Measurements from ENCODE around the gene PHAF1. TPM values are rescaled to one million over a fixed set of nuclear protein-coding genes. Genes with fewer than 3 reads are reported as not detected.

Gene PHAF1
- total and polyA plus RNA-seq, 2 of the 13 experiments (the other 11 are each of a cell fraction or from before 2014, with no cell fraction given): 48.3 to 174 TPM

DNA sequence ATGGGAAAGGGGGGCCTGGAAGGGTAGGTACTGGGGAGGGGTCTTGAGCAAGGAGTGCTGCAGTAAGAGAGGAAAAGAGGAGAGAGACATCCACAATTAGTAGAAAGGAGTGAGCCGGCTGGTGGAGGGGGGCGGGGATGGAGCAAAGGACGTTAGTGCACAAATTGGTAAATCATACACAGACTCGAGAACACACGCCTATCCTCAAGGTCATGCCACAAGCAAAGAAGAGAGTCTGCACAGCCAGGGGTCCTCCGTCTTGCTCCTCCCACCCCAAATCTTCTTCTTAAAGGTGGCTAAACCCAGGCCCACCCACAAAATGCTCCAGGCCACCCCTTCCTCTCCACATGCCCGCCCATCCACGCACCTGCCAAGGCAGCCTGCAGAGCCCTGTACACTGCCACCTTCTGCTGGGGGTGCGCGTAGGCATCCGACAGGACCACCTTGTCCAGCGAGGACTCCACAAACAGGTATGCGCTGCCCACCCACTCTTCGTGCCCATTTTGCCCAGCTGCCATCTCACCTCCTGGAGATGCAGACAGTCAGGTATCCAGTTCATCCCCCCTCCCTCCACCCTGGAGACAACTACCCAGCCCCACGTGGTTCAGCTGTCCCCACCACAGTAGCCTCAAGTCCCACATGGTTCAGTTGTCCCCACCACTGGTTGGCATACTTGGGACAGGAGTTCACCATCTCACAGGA, 46.6 kb downstream of the PHAF1 start:
- CTCF ChIA-PET (ENCODE audit: low intra/inter-chr PET ratio, low total read pairs): interaction anchor here (0.9 to 2.4 kb wide), 4 partner anchors 47 to 179 kb away, joined by 3 to 28 read pairs (median 18); partner anchors contain the start of gene PHAF1
- Histone ChIP-seq H3K9ac (ENCODE audit: insufficient read depth, low read depth, low read length) (no peak overlapping the region), H3K4me2 (ENCODE audit: low read depth, low read length) (peak overlapping the region; percentile 59), H3K27ac (ENCODE audit: extremely low read length, insufficient read depth, low read length) (no peak overlapping the region), H3K79me2 (ENCODE audit: insufficient read depth, low read length) (no peaks in the 10 kb centered on the region), H4K20me1 (ENCODE audit: insufficient read depth, low read length) (no peaks in the 10 kb centered on the region), H3K27me3 (ENCODE audit: control insufficient read depth in 1 of 2, insufficient read depth in 2 of 2, low read length in 2 of 2) (peaks cover 4% of the 10 kb centered on the region in 2 experiments; a peak in 2 of 5 replicates), H3K4me3 (replicated peaks in 1 of 3; ENCODE audit: insufficient read depth in 1 of 3, low read depth in 2 of 3, low read length in 3 of 3) (peak overlapping the region; percentile 2 to 64 (median 18); a peak in 3 of 6 replicates), H3K4me1 (ENCODE audit: insufficient read depth, low read length) (peaks cover 48% of the 10 kb centered on the region), H3K9me3 (ENCODE audit: low read length) (no peaks in the 10 kb centered on the region), H2AFZ (ENCODE audit: low read length) (no peak overlapping the region), H3K36me3 (replicated peaks in 1 of 2; ENCODE audit: control insufficient read depth in 1 of 2, insufficient read depth in 2 of 2, low read length in 2 of 2) (no peaks in the 10 kb centered on the region)
- in situ Hi-C loops (cut with HindIII; ENCODE audit: extremely low pct_ligation_motif_present, low pct_unique_long_range_greater_than_20kb): loop anchor here (5.0 kb wide), 2 partner anchors 139 to 179 kb away; no protein-coding TSS in a partner anchor
- ATAC-seq: no peak
- no peak for FAIRE-seq
- 37% methylated on average over 15 of the region's 15 CpGs for WGBS (ENCODE audit: low lambda C conversion rate)
- intact Hi-C loops (cut with micrococcal nuclease; ENCODE audit: unreplicated experiment): loop anchor here (5.0 to 10.0 kb wide), 2 partner anchors 199 to 261 kb away; no protein-coding TSS in a partner anchor
- no peak for DNase-seq (ENCODE audit: low spot score)
- POLR2A ChIA-PET: interaction anchor here (1.4 to 1.8 kb wide), 2 partner anchors 31 to 44 kb away, joined by 3 to 21 read pairs; no protein-coding TSS in a partner anchor
- BruUV-seq (replicated peaks): no TSS peak
- TF ChIP-seq, protein P1, sequence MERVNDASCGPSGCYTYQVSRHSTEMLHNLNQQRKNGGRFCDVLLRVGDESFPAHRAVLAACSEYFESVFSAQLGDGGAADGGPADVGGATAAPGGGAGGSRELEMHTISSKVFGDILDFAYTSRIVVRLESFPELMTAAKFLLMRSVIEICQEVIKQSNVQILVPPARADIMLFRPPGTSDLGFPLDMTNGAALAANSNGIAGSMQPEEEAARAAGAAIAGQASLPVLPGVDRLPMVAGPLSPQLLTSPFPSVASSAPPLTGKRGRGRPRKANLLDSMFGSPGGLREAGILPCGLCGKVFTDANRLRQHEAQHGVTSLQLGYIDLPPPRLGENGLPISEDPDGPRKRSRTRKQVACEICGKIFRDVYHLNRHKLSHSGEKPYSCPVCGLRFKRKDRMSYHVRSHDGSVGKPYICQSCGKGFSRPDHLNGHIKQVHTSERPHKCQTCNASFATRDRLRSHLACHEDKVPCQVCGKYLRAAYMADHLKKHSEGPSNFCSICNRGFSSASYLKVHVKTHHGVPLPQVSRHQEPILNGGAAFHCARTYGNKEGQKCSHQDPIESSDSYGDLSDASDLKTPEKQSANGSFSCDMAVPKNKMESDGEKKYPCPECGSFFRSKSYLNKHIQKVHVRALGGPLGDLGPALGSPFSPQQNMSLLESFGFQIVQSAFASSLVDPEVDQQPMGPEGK (CRISPR knock-in tag; IDR thresholded peaks at IDR 0.05): no peak
- TF ChIP-seq HNRNPLL (IDR thresholded peaks at IDR 0.05; ENCODE audit: low read depth, low read length, poor library complexity, severe bottlenecking) (no peak), ISX (CRISPR knock-in tag; conservative IDR thresholded peaks at IDR 0.05) (no peak), ZKSCAN8 (CRISPR knock-in tag; IDR thresholded peaks at IDR 0.05; ENCODE audit: borderline replicate concordance) (no peak), ZNF749 (CRISPR knock-in tag; IDR thresholded peaks at IDR 0.05; ENCODE audit: borderline replicate concordance) (no peak), ZNF382 (CRISPR knock-in tag; IDR thresholded peaks at IDR 0.05; ENCODE audit: borderline replicate concordance) (no peak), CHCHD3 (CRISPR knock-in tag; IDR thresholded peaks at IDR 0.05) (0 out of 2 replicates have a peak, but pooled peaks have one; percentile 44), ADNP (CRISPR knock-in tag; IDR thresholded peaks at IDR 0.05) (no peak), SETDB1 (CRISPR knock-in tag; IDR thresholded peaks at IDR 0.05; ENCODE audit: borderline replicate concordance) (no peak), BHLHE40 (IDR thresholded peaks at IDR 0.05; ENCODE audit: low read length) (no peak), SALL1 (CRISPR knock-in tag; IDR thresholded peaks at IDR 0.05) (no peak), SNAPC2 (CRISPR knock-in tag; IDR thresholded peaks at IDR 0.05) (no peak), SP5 (CRISPR knock-in tag; IDR thresholded peaks at IDR 0.05; ENCODE audit: borderline replicate concordance, low read depth) (0 out of 2 replicates have a peak, but pooled peaks have one; percentile 11), ZNF891 (CRISPR knock-in tag; IDR thresholded peaks at IDR 0.05) (no peak), TBL1XR1 (IDR thresholded peaks at IDR 0.05; ENCODE audit: borderline replicate concordance, low read length, partially characterized antibody) (no peak)
- TF ChIP-seq, protein P2, sequence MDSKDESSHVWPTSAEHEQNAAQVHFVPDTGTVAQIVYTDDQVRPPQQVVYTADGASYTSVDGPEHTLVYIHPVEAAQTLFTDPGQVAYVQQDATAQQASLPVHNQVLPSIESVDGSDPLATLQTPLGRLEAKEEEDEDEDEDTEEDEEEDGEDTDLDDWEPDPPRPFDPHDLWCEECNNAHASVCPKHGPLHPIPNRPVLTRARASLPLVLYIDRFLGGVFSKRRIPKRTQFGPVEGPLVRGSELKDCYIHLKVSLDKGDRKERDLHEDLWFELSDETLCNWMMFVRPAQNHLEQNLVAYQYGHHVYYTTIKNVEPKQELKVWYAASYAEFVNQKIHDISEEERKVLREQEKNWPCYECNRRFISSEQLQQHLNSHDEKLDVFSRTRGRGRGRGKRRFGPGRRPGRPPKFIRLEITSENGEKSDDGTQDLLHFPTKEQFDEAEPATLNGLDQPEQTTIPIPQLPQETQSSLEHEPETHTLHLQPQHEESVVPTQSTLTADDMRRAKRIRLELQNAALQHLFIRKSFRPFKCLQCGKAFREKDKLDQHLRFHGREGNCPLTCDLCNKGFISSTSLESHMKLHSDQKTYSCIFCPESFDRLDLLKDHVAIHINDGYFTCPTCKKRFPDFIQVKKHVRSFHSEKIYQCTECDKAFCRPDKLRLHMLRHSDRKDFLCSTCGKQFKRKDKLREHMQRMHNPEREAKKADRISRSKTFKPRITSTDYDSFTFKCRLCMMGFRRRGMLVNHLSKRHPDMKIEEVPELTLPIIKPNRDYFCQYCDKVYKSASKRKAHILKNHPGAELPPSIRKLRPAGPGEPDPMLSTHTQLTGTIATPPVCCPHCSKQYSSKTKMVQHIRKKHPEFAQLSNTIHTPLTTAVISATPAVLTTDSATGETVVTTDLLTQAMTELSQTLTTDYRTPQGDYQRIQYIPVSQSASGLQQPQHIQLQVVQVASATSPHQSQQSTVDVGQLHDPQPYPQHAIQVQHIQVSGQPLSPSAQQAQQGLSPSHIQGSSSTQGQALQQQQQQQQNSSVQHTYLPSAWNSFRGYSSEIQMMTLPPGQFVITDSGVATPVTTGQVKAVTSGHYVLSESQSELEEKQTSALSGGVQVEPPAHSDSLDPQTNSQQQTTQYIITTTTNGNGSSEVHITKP (CRISPR knock-in tag; IDR thresholded peaks at IDR 0.05; ENCODE audit: low read depth): no peak
- TF ChIP-seq, protein P3, sequence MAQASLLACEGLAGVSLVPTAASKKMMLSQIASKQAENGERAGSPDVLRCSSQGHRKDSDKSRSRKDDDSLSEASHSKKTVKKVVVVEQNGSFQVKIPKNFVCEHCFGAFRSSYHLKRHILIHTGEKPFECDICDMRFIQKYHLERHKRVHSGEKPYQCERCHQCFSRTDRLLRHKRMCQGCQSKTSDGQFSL (CRISPR knock-in tag; IDR thresholded peaks at IDR 0.05): no peak

Data from HepG2 (cell line).